Prostate gland (tissue), 1 donor: ENCODE measurements around the gene RASSF8.

ENCODE experiments used
- POLR2A ChIP-seq: fragments of 450-650 bp; IDR thresholded peaks from one replicate; pipeline ENCODE4 v1.6.1; 2016; ENCODE audit warnings: antibody characterized with exemption, mild to moderate bottlenecking
- POLR2AphosphoS5 ChIP-seq: sonication (generic); formaldehyde crosslinking; IDR thresholded peaks from one replicate; pipeline ENCODE4 v1.6.1; 2017; ENCODE audit warnings: antibody characterized with exemption

DNA sequence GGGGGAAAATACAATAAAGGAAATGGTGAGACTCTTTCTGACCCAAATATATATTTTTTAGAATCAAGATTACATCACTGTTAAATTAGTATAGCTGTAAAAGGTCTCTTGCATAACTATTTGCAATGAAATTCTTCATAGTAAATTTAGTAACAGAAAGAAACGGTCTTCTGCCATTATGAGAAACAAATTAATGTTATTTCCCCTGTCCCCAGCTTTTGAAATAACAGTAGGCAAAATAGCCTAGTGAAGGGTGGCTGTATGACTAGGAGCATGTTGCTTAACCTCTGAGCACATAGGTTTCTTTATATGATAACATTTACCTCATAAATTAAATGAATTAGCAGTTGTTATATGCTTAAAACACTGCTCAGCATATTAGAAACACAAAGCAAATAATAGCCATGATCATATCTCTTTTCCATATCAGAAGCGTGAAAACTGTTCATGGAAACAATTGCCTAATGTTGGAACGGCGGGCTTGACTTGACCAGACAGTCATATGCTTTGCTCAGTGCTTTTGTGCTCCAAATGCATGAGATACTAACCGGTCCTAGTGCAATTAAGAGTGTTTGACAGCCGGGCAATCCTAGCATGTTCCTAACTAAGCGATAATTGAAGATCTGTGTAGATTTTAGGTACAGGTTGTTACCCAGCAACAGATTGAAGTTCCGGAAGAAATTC is 142.3 kb downstream of the RASSF8 start:
- no peak for TF ChIP-seq POLR2A
- no peak for TF ChIP-seq POLR2AphosphoS5
